Glomerular endothelial cell (primary cell): ENCODE data around the gene MAEA. TPM values are rescaled to one million over a fixed set of nuclear protein-coding genes. Genes with fewer than 3 reads are reported as not detected.

Experiments used
- DNase-seq: peaks from one replicate; pipeline ENCODE4 v3.0.0-alpha.2; 2011; ENCODE audit warnings: low read depth, low spot score; ENCODE audit errors: extremely low read depth
- total RNA-seq: library from RNA; depleted of rRNA; stranded (reverse); fragments of >200 nt; gene quantifications from 2 replicates; pipeline ENCODE4 v1.2.3, GENCODE V29; 2015

MAEA gene
- total RNA-seq, 1 donor from 2014 or later = 71.9 TPM

DNA sequence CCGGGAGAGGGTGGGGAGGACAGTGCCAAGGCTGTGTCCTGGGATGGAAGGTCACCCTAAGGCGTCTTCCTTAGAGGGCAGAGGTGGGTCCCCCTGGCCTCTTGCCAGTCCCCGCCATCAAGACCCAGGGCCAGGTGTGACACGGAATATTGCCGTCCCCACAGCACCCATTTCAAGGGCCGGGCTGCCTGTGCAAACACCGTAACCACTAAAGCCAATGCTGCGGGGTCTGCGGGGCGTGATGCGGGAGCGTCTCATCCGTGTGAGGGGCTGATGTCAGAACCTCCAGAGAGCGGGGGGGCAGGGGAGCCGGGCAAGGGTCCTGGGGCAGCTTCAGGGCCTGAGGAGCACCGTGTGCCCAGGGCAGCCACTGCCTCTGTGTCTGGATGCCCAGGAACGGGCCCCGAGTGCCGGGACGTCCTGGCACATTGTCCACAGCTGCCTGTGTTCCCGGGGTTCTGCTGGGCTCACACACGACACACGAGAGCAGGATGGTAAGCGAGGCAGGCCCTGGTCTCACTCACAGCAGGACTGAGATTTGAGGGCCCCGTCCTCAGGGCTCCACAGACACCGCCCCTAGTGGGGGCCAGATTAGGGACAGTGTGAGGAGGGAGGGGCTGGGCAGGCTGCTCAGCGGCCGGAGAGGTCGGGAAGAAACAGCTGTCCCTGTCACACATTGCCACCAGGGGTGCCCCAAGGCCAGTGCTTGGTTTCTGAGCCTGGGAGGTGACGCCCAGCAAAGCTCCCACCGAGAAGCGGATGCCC lies 87.3 kb downstream of the MAEA start:
- no peak for DNase-seq

DNA sequence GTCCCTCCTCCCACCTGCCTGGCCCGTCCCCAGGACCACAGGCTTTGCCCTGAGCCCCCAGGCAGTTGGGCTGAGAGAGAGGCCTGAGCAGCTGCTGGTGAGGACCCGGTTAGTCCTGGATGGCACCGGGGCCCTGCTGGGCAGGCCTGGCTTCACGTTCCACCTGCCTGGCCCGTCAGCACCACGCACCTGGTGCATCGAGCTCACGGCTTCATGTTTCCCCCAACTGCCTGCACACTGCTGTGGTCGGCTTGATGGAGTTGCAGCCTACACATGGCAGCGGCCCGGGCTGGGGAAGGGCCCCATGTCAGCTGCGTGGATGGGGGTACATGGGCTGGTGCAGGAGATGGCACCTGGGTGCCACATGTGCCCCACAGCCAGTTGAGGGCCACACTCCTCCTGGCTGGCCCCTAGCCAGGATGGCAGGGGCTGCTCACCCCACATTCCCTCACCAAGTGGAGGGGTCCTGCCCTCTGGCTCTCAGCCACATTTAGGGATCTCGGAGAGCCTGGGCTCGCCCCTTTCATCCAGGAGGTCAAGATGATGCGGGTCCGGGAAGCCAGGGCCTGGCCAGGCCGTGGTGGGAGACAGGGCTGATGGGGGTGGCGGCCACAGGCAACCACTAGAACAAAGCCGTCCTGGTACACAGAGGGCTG lies 88.0 kb downstream of the MAEA start:
- no peak for DNase-seq

DNA sequence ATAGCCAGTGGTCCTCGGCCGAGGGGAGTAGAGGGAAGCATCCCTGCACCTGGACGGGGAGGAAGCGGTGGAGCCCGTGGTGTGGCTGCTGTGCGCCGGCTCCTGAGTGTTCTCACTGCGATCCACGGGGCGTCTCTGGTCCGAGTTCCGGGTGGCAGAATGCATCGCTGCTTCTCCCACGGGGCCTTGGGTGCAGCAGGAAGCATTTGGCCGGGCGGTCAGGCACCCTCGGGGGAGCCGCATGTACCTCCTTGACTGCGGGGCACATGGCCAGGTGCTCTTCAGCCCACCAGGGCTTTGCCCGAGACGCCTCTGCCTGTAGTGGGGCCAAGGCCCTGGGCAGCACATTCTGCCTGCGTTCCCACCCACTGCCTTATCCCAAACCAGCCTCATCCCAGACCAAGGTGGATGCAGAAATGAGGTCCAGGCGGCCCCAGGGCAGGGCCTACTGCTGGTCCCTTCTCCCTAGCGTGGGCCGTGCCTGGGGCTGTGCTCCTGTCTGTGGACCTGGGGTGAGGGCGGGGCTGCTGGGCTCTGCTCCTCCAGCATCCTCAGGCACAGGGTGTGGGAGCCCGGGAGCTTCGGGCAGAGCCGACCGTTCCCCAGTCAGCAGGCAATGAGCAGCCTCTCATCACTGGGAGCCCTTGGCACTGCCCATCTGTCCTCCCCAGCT lies 89.0 kb downstream of the MAEA start:
- DNase-seq = no peak

DNA sequence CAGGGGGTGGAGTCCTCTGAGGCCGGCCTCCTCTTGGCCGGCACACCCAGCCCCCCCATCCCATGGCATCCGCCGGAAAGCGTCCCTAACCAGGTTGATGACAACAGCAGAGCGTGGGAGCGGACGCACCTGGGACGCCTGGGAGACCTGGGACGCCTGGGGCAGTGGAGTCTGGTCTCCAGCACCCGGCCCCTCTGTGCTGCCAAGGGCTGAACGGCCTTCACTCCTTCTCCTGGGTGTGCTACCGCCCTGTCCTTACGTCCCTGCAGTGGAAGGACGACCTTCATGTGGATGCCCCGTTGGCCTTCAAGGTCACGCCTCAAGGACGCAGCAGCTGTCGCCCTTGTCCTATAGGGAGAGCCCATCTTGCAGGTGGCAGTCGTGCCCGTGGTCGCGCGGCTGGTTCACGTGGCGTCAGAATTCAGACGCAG lies 89.7 kb downstream of the MAEA start:
- no peak for DNase-seq

DNA sequence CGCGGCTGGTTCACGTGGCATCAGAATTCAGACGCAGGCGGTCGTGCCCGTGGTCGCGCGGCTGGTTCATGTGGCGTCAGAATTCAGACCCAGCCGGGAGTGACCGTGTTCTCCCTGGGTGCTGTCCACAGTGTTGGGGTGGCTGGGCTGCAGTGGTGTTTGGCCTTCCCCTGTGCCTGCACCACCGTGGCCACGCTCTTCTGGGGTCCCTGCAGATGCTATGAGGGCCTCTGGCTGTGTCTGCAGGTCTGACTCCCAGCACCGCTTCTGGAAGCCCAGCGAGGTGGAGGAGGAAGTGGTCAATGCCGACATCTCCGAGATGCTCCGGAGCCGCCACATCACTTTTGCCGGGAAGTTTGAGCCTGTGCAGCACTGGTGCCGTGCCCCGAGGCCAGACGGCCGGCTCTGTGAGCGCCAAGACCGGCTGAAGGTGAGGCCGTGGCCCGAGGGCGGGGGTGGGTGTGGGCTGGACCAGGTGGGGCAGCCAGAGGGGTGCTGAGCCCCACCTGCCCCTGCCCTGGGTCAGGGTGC lies 90.2 kb downstream of the MAEA start:
- no peak for DNase-seq

DNA sequence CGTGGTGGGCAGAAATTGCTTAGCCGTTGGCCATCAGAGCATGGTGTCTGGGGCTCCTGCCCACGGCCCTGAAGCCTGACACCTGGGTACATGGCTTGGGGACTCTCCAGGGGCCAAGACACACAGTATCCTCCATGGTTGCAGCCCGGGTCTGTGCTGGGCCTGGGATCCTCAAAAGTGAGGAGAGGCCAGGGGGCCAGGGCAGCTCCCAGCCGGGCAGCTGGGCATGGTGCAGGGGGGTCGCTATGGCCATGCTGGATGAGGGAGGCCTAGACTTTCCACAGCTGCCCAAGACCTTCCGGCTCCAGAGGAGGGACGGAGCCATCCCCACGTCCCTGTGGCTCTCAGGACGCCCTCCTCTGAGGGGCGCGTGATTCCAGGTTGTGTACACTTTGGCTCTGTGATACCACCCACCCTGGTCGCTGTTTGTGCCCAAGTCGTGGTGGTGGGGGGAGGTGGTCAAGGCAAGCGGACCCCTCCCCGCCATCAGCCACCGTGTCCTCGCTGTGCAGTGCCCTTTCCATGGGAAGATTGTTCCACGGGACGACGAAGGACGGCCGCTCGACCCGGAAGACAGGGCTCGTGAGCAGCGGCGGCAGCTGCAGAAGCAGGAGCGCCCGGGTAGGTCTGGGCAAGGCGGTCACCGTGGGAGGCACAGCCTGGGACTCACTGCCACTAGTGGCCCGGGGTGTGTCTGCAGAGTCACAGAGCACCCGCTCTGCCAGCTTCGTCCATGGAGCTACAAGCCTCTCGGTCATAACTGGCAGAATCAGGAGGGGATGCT lies 90.9 kb downstream of the MAEA start:
- no peak for DNase-seq

DNA sequence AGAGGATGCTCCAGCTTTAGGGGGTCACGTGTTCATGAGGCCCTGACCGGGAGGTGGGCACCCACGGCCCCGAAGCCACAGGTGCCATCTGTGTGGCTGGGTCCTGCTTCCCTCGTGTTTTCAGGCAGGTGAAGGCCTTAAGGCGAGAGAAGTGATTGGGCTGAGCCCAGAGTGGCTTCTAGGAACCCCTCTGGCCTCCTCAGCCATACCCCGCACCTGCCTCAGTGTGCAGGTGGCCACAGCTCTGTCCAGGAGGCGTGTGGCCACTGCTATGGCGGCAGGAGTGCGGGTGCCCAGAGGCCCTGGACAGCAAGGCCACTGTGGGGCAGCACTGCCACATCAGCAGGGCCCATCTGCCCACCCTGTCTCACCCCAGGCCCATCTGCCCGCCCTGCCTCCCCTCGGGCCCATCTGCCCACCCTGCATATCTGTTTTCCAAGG lies 91.5 kb downstream of the MAEA start:
- DNase-seq = no peak

DNA sequence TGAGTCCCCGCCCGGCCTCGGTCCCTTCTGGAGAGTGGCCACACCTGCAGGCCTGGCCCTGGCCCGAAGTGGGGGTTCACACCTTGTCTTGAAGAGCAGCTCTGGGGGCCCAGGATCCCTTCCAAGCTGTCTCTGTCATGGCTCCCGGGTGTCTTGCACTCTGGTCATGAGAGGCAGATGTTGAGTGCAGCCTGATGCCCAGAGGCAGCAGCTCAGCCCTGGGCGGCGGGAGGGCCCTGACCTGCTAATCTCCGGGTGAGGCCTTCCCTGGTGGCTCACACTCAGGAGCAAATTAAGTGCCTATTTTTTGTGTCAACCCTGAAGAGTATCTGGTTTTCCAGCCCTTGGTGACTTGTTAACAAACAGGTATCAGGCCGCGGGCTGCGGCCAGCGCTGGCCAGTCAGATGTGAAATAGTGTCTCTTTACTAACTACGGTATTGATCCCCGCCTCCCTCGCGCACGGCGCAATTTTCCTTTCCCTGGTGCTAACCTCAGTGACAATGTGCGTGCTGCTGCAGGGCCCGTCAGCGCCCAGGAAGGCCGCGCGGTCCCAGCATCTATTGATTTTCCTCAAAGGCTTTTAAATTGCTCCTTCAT lies 92.4 kb downstream of the MAEA start:
- no peak for DNase-seq

DNA sequence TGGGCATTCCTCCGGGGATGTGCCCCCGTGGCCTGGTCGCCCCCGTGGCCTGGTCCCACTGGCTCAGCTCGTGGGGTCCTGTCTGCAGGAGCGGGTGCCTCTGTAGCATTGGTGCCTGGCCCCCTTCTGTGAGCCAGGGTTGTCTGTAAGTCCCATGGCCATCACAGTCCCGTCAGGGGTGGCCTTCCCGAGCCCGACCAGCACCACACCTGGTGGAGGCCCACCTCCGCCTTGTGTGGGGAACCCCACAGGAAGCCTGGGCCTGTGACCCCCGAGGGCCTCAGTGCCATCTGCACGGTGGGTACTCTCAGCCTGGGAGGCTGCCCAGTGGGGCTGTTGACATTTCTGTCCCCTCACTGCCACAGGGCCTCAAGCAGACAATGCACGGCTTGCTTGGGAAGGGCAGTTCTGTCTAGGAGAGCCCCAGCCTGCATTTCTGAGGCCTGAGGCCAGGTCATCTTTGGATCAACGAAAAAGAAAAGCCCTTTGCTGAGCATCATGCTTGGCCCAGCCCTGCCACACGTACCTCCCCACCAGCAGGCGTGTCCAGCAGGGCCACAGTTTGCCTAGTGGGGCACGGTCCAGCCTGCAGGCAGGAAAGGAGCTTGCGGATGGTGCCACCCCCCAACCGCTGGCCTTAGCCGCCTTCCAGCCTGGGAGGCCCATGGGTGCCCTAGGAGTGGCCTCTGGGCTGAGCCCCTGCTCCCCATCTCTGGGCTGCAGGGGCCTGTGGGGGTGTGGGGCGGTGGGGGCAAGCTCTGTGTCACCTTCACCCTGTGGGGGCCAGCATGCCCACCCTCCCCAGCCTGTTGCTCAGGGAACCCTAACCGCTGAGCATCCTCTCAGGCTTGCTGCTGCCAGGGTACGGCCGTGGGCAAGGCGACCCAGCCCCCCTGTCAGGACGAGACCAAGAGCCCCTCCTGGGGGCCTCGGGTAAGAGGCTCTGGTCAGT lies 93.4 kb downstream of the MAEA start:
- no peak for DNase-seq

DNA sequence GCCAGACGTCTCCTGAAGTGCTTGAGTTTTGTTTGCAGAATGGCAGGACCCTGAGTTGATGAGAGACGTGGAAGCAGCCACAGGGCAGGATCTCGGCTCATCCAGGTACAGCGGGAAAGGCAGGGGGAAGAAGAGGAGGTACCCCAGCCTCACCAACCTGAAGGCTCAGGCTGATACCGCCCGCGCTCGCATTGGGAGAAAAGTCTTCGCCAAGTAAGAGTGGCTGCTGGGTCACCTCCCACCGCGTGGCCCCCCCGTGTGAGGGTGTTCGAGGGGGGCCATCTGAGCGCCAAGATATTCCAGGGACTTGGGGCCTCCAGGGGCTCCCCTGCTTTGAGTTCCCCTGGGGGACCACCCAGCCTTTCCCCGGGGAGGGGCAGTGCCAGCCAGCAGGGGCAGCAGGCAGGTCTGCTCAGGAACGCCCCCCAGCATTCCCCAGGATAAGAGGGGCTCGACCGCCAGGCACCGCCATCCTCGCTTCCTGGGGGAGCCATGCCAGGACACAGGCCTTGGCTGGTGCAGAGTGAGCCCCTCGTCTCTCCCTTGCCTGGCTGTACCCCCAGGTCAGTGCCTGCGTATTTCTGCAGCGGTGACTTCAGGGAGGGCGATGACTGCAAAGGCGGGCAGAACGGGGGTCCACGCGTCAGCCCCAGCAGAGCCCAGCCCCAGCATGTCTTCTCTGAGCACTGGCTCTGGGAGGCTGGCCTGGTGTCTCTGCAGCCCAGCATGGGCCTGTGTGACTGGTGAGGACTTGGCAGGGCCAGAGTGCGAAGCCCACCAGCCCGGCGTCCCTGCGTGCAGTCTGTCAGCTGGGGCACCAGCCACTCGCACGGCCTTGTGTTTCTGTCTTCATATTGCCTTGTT lies 94.3 kb downstream of the MAEA start:
- DNase-seq = no peak

DNA sequence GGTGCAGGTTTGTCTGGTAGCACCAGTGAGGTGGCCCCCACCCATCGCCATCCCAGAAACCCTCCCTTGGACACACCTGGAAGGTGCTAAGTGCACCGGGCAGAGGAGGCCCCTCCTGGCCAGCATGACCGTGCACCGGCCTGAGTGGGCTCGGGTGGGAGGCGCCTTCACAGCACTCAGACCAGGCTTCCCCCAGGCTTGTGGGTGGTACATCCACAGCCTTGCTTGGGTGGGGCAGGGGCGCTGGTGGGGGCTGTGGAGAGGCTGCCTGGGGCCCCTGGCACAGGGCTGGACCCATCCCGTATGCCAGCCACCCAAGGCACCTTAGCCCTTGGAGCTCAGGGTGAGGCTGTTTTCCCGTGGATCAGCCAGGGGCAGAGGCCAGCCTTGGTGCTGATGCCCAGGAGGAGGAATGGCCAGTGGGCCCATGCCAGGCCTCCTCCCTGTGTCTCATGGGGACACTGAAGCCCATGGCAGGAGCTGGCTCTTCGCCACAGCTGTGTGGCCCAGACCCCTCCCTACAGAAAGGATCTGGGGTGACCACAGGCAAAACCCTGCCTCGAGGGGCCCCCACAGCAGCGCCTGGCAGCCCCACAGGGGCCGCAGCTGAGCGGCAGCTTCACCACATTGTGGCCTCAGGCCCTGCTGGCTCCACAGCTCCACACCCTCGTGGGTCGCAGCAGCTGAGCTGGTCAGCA lies 95.1 kb downstream of the MAEA start:
- no peak for DNase-seq

DNA sequence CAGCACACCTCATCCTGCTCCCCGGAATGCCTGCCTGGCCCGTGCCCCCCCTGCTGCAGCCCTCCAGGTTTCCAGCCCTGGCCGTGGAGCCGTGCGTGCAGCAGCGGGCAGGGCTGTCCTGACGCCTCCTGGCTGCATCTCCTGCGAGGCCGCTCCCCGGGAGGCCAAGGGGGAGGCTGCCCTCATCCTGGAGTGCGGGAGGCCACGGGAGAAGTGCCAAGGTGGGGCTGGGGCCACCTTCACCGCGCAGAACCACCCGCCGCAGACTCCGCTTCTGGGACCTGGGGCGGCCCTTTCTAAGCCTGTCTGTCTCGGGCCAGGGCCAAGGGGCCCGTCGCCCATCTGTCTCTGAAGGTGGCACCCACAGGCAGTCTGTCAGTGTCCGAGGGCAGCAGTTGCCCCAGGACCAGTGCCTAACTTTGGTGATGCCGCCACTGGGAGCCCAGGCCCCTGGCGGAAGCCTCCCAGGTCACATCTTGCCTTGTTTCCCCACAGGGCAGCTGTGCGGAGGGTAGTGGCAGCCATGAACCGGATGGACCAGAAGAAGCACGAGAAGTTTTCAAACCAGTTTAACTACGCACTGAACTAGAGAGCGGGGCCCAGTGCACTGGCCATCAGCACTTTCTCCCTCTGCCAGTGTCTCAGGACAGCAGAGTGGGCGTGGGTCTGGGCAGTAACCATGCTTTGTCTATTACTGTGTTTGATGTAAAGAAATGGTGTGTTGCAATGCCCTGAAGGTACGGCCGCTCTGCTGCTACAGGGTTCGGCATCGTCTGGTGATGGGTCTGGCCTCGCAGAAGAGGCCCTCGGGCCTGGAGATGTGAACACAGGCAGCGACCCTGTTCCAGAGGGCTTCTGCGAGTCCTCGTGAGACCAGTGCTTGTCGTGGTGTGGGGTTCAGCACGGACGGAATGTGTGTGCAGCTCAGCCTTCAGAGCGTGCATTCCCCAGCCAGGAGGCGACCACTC lies 96.0 kb downstream of the MAEA start:
- no peak for DNase-seq

Other genes with a start within 250 kb of the MAEA start
- gene RNF212, start 176.3 kb upstream of the MAEA start, total RNA-seq = 0.29 and 4.9 TPM in 2 replicates
- gene SPON2, start 117.3 kb upstream of the MAEA start, total RNA-seq = 4.6 and 5.1 TPM in 2 replicates
- gene CTBP1, start 40.8 kb upstream of the MAEA start, total RNA-seq = 170 and 171 TPM in 2 replicates
- gene UVSSA, start 57.3 kb downstream of the MAEA start, total RNA-seq = 7.5 and 15.1 TPM in 2 replicates
- gene NKX1-1, start 116.6 kb downstream of the MAEA start, total RNA-seq = not detected in 2 replicates